Limb (tissue), 2 donors: ENCODE results near the gene GNAI3.

Experiments
- DNase-seq, 2 donors: peaks; one replicate each; pipeline ENCODE4 v3.0.0-alpha.2; 2016; ENCODE audit errors: extremely low spot score in 2 of 2

GNAI3 gene

GRCh38 chr1:109548321-109549267, at the start of gene GNAI3:
GNAI3 (plus strand) TSS chr1:109548615; CDS start chr1:109548721, 106 bp downstream.
- peak; percentile 94 to 95 for DNase-seq

- no peak for DNase-seq
These were observed 49.3 kb upstream of the GNAI3 start for GRCh38 chr1:109499081-109499480.

- no peak for DNase-seq
These were observed 48.5 kb upstream of the GNAI3 start for GRCh38 chr1:109499661-109500536.

- DNase-seq = no peak
These were observed 47.5 kb upstream of the GNAI3 start for GRCh38 chr1:109500941-109501381.

- no peak for DNase-seq
These were observed 46.6 kb upstream of the GNAI3 start for GRCh38 chr1:109501644-109502363.

GRCh38 chr1:109502364-109502851, 46.0 kb upstream of the GNAI3 start:
- DNase-seq = no peak

- no peak for DNase-seq
These were observed 44.5 kb upstream of the GNAI3 start for GRCh38 chr1:109503935-109504334.

GRCh38 chr1:109504974-109505373, 43.4 kb upstream of the GNAI3 start:
- no peak for DNase-seq

GRCh38 chr1:109508001-109508872, 40.2 kb upstream of the GNAI3 start:
- no peak for DNase-seq

GRCh38 chr1:109508873-109509175, 39.6 kb upstream of the GNAI3 start:
- DNase-seq = no peak

GRCh38 chr1:109509176-109510134, 39.0 kb upstream of the GNAI3 start, which contains the start of gene AMIGO1:
AMIGO1 (minus strand) TSS chr1:109509727; CDS start chr1:109508912, 815 bp downstream.
- peak; percentile 70 to 83 for DNase-seq

GRCh38 chr1:109513110-109513710, 35.2 kb upstream of the GNAI3 start:
- DNase-seq = no peak

GRCh38 chr1:109514846-109515245, 33.6 kb upstream of the GNAI3 start:
- no peak for DNase-seq

GRCh38 chr1:109516872-109517271, 31.5 kb upstream of the GNAI3 start:
- no peak for DNase-seq

GRCh38 chr1:109517337-109517736, 31.1 kb upstream of the GNAI3 start:
- DNase-seq = no peak

GRCh38 chr1:109521002-109521951, 27.1 kb upstream of the GNAI3 start:
- no peak for DNase-seq

- DNase-seq = no peak
These were observed 26.4 kb upstream of the GNAI3 start for GRCh38 chr1:109522026-109522425.

- no peak for DNase-seq
These were observed 24.7 kb upstream of the GNAI3 start for GRCh38 chr1:109523706-109524105.
